Liver (tissue), 9 donors: ENCODE data around the gene GPC2. TPM values are rescaled to one million over a fixed set of nuclear protein-coding genes. Genes with fewer than 3 reads are reported as not detected.
"Not testable (repeated sequence)": the region's sequence is repeated elsewhere in the genome, so short reads cannot be mapped to it uniquely, and the experiment has no call there.

ENCODE experiments used
- DNase-seq: peaks from one replicate; pipeline ENCODE4 v3.0.0-alpha.2; 2017; ENCODE audit warnings: low spot score
- H3K27ac ChIP-seq, 2 donors: one replicate each; pipeline ENCODE4 v1.7.0; 2013; ENCODE audit warnings: inconsistent platforms in 2 of 2, low read length in 2 of 2, control low read depth in 1 of 2, low read depth in 1 of 2, mild to moderate bottlenecking in 1 of 2
- H3K27me3 ChIP-seq, 4 donors: one replicate each; pipeline versions ENCODE4 v1.6.1 to v1.7.0; 2013; ENCODE audit warnings: low read length in 3 of 4, inconsistent platforms in 1 of 4, mild to moderate bottlenecking in 1 of 4, moderate library complexity in 1 of 4; ENCODE audit not compliant: control insufficient read depth in 4 of 4, insufficient read depth in 4 of 4
- H3K36me3 ChIP-seq, 4 donors: one replicate each; pipeline versions ENCODE4 v1.6.1 to v1.7.0; 2013; ENCODE audit warnings: low read length in 3 of 4, mild to moderate bottlenecking in 3 of 4, low read depth in 1 of 4, moderate library complexity in 1 of 4; ENCODE audit not compliant: control insufficient read depth in 4 of 4, insufficient read depth in 3 of 4
- H3K4me1 ChIP-seq, 4 donors: one replicate each; pipeline versions ENCODE4 v1.6.1 to v1.7.0; 2013; ENCODE audit warnings: low read length in 3 of 4, mild to moderate bottlenecking in 3 of 4, moderate library complexity in 1 of 4; ENCODE audit not compliant: control insufficient read depth in 4 of 4, insufficient read depth in 4 of 4
- H3K4me3 ChIP-seq, 3 donors: one replicate each; pipeline versions ENCODE4 v1.6.1 to v1.7.0; 2013; ENCODE audit warnings: low read length in 3 of 3, control low read depth in 1 of 3, low read depth in 1 of 3, mild to moderate bottlenecking in 1 of 3
- H3K9ac ChIP-seq, 2 donors: one replicate each; pipeline ENCODE4 v1.7.0; 2013; ENCODE audit warnings: low read length in 2 of 2, mild to moderate bottlenecking in 2 of 2, moderate library complexity in 2 of 2, control low read depth in 1 of 2, low read depth in 1 of 2
- H3K9me3 ChIP-seq, 4 donors: one replicate each; pipeline versions ENCODE4 v1.6.1 to v1.7.0; 2013; ENCODE audit warnings: low read length in 3 of 4; ENCODE audit not compliant: control insufficient read depth in 4 of 4
- HNF4G ChIP-seq: IDR thresholded peaks from 2 replicates; pipeline ENCODE4 v1.6.1; 2016; ENCODE audit warnings: antibody characterized with exemption
- REST ChIP-seq: IDR thresholded peaks from 2 replicates; pipeline ENCODE4 v1.6.1; 2016; ENCODE audit warnings: antibody characterized with exemption, mild to moderate bottlenecking
- YY1 ChIP-seq: IDR thresholded peaks from 2 replicates; pipeline ENCODE4 v1.6.1; 2016; ENCODE audit warnings: antibody characterized with exemption, mild to moderate bottlenecking
- WGBS: extraction: QIAGEN DNeasy Blood & Tissue Kit; methylation state at CpG from one replicate; pipeline ENCODE4 v1.1.7; 2013; 5-methylcytosine and 5-hydroxymethylcytosine counted together
- polyA plus RNA-seq, 2 donors: library from polyadenylated mRNA; stranded (reverse) in 1 of 2; unstranded in 1 of 2; fragments of 200-250 nt in 1 of 2; fragments of >200 nt in 1 of 2; fragmentation: Nextera tagmentation in 1 of 2; extraction: Ambion mirVana in 1 of 2; gene quantifications; one replicate each; pipeline versions ENCODE4 v1.2.1 to v1.2.3, GENCODE V29; 2013 to 2015
- total RNA-seq, 2 donors: library from RNA; depleted of rRNA; stranded (reverse); fragments of >200 nt; gene quantifications; one replicate each; pipeline ENCODE4 v1.2.3, GENCODE V29; 2014
- donor health status: healthy.
- donor health status: healthy.
- donor health status: healthy.
- donor health status: healthy.
- donor health status: healthy.

GPC2 gene
- total and polyA plus RNA-seq, 4 donors, result 0.14 to 0.79 (median 0.33) TPM; not detected in 1

GRCh38 chr7:100183090-100183489 is 5.9 kb upstream of the GPC2 start:
- H3K4me3 ChIP-seq, H3K27ac ChIP-seq, H3K4me1 ChIP-seq, H3K36me3 ChIP-seq, DNase-seq, H3K9me3 ChIP-seq, H3K27me3 ChIP-seq, H3K9ac ChIP-seq: not testable (repeated sequence)
- WGBS, result 88% methylated on average over 6 of the region's 6 CpGs

- H3K9me3 ChIP-seq, H3K4me1 ChIP-seq, H3K4me3 ChIP-seq, H3K36me3 ChIP-seq, DNase-seq, H3K9ac ChIP-seq, H3K27ac ChIP-seq, H3K27me3 ChIP-seq: not testable (repeated sequence)
- 73% methylated on average over 6 of the region's 6 CpGs for WGBS
Observed at GRCh38 chr7:100182616-100183015, 5.4 kb upstream of the GPC2 start.

GRCh38 chr7:100180084-100180483 is 2.9 kb upstream of the GPC2 start:
- not testable (repeated sequence) for H3K27me3 ChIP-seq, H3K9ac ChIP-seq, H3K27ac ChIP-seq, H3K4me3 ChIP-seq, H3K36me3 ChIP-seq, H3K9me3 ChIP-seq, DNase-seq
- peaks cover 0 to 10% (median 5%) of the 10 kb centered on the region in 4 donors for H3K4me1 ChIP-seq
- 91% methylated on average over 3 of the region's 3 CpGs for WGBS

- Histone ChIP-seq H3K4me3 (peak overlapping the region in 1 of 3 donors; percentile 47), H3K27ac (no peak overlapping the region), H3K9ac (no peak overlapping the region), H3K27me3 (peaks cover 0 to 3% (median 0%) of the 10 kb centered on the region in 4 donors), H3K36me3 (no peaks in the 10 kb centered on the region), H3K9me3 (no peaks in the 10 kb centered on the region), H3K4me1 (peaks cover 0 to 10% (median 7%) of the 10 kb centered on the region in 4 donors)
- no peak for DNase-seq
- TF ChIP-seq YY1, result no peak
- no peak for TF ChIP-seq REST
- no peak for TF ChIP-seq HNF4G
- 57% methylated on average over 14 of the region's 14 CpGs for WGBS
Observed at GRCh38 chr7:100176096-100177044, 811 bp downstream of the GPC2 start.
